PC-3 (cell line): ENCODE measurements around the gene PDE11A. TPM values are rescaled to one million over a fixed set of nuclear protein-coding genes. Genes with fewer than 3 reads are reported as not detected.

ENCODE experiments used
- ATAC-seq: fragments of 200-7000 bp; cut with Tn5 transposase; 2 replicates; pipeline ENCODE4 v1.9.1; 2020; ENCODE audit warnings: mild to moderate bottlenecking, moderate library complexity
- BruUV-seq: library from RNA; stranded (reverse); fragments of 400-500 nt; replicated peaks from 2 replicates; lab custom pipeline; 2021; lab: Mats Ljungman, UMichigan
- CTCF ChIA-PET: fragments of 300-600 bp; sonication (Branson Sonifier 250); formaldehyde crosslinking; loops from one replicate; lab custom pipeline; 2022; ENCODE audit warnings: antibody characterized with exemption; lab: Charles Lee
- POLR2A ChIA-PET: fragments of 300-600 bp; sonication (Branson Sonifier 250); formaldehyde crosslinking; loops from one replicate; lab custom pipeline; 2022; ENCODE audit warnings: antibody characterized with exemption; ENCODE audit not compliant: unreplicated experiment; lab: Charles Lee
- DNase-seq: peaks from one replicate; pipeline ENCODE4 v3.0.0-alpha.2; 2015
- H2AFZ ChIP-seq: fragments of 300-600 bp; sonication (generic); 2 replicates; pipeline ENCODE4 v1.6.0; 2016; ENCODE audit warnings: antibody characterized with exemption, low read length
- H3F3A ChIP-seq: fragments of 300-600 bp; sonication (generic); one replicate; pipeline ENCODE4 v1.6.0; 2017; ENCODE audit warnings: antibody characterized with exemption, low read length, control low read depth, mild to moderate bottlenecking; ENCODE audit not compliant: unreplicated experiment
- H3K27ac ChIP-seq: fragments of 300-600 bp; sonication (generic); 2 replicates; pipeline ENCODE4 v1.5.1; 2016; ENCODE audit warnings: mild to moderate bottlenecking, low read length
- H3K27me3 ChIP-seq: fragments of 300-600 bp; sonication (generic); 2 replicates; pipeline ENCODE4 v1.6.1; 2016; ENCODE audit warnings: low read length, mixed read lengths
- H3K36me3 ChIP-seq: fragments of 300-600 bp; sonication (generic); 2 replicates; pipeline ENCODE4 v1.6.1; 2016; ENCODE audit warnings: low read depth, mixed run types, low read length, mixed read lengths
- H3K4me1 ChIP-seq: fragments of 300-600 bp; sonication (generic); 2 replicates; pipeline ENCODE4 v1.5.1; 2016; ENCODE audit warnings: low read length; ENCODE audit not compliant: insufficient read depth
- H3K4me2 ChIP-seq: fragments of 300-600 bp; sonication (generic); 2 replicates; pipeline ENCODE4 v1.6.0; 2016; ENCODE audit warnings: low read length
- H3K4me3 ChIP-seq: fragments of 300-600 bp; sonication (generic); 2 replicates; pipeline ENCODE4 v1.5.1; 2016; ENCODE audit warnings: mild to moderate bottlenecking, low read length, mixed read lengths
- H3K79me2 ChIP-seq: fragments of 300-600 bp; sonication (generic); 2 replicates; pipeline ENCODE4 v1.6.1; 2017; ENCODE audit warnings: low read length, mixed read lengths
- H3K9ac ChIP-seq: fragments of 300-600 bp; sonication (generic); 2 replicates; pipeline ENCODE4 v1.6.0; 2016; ENCODE audit warnings: mild to moderate bottlenecking, low read length
- H3K9me2 ChIP-seq: fragments of 300-600 bp; sonication (generic); replicated peaks from 2 replicates; pipeline ENCODE4 v1.6.1; 2016; ENCODE audit warnings: mixed run types, low read length, mixed read lengths
- H3K9me3 ChIP-seq: fragments of 300-600 bp; sonication (generic); 2 replicates; pipeline ENCODE4 v1.6.1; 2016; ENCODE audit warnings: low read length, mixed read lengths
- H4K20me1 ChIP-seq: fragments of 300-600 bp; sonication (generic); 2 replicates; pipeline ENCODE4 v1.6.1; 2016; ENCODE audit warnings: low read length, mixed read lengths
- EZH2 ChIP-seq: fragments of 300-600 bp; sonication (generic); IDR thresholded peaks from one replicate; pipeline ENCODE4 v1.6.1; 2017; ENCODE audit warnings: antibody characterized with exemption, mild to moderate bottlenecking, low read length; ENCODE audit not compliant: unreplicated experiment
- EZH2phosphoT487 ChIP-seq: fragments of 300-600 bp; sonication (generic); IDR thresholded peaks from 2 replicates; pipeline ENCODE4 v1.6.1; 2018; ENCODE audit warnings: mild to moderate bottlenecking, antibody characterized with exemption, low read length, borderline replicate concordance
- intact Hi-C: fragments of 100-400 bp; cut with micrococcal nuclease; formaldehyde crosslinking; loops from 2 replicates; pipeline ENCODE4 v1.9.0; 2023
- total RNA-seq: library from RNA; depleted of rRNA; stranded (reverse); fragments of >200 nt; gene quantifications from 2 replicates; pipeline ENCODE4 v1.2.3, GENCODE V29; 2014
- TF ChIP-seq, protein P1 (sequence below): fragments of 300-600 bp; sonication (generic); conservative IDR thresholded peaks from 2 replicates; pipeline ENCODE4 v1.5.1; 2017; ENCODE audit warnings: antibody characterized with exemption, low read depth, mild to moderate bottlenecking, low read length

The PDE11A gene
- total RNA-seq, 1 experiment from 2014 or later = 0.15 TPM

- Histone ChIP-seq H3K4me2 (no peak overlapping the region), H3K9me2 (no peaks in the 10 kb centered on the region), H3K9me3 (no peaks in the 10 kb centered on the region), H2AFZ (no peak overlapping the region), H3K27me3 (peaks cover 52% of the 10 kb centered on the region), H3K4me3 (no peak overlapping the region), H3K36me3 (no peaks in the 10 kb centered on the region), H3F3A (no peaks in the 10 kb centered on the region), H4K20me1 (no peaks in the 10 kb centered on the region), H3K79me2 (no peaks in the 10 kb centered on the region), H3K27ac (no peak overlapping the region), H3K4me1 (no peaks in the 10 kb centered on the region), H3K9ac (no peak overlapping the region)
- intact Hi-C loops = no loop called here
- ATAC-seq (no peak), DNase-seq (no peak)
- BruUV-seq = no TSS peak
- CTCF ChIA-PET = no interaction called here
- POLR2A ChIA-PET = no interaction called here
- TF ChIP-seq EZH2phosphoT487 = no peak
- no peak for TF ChIP-seq EZH2
- TF ChIP-seq, protein P1, sequence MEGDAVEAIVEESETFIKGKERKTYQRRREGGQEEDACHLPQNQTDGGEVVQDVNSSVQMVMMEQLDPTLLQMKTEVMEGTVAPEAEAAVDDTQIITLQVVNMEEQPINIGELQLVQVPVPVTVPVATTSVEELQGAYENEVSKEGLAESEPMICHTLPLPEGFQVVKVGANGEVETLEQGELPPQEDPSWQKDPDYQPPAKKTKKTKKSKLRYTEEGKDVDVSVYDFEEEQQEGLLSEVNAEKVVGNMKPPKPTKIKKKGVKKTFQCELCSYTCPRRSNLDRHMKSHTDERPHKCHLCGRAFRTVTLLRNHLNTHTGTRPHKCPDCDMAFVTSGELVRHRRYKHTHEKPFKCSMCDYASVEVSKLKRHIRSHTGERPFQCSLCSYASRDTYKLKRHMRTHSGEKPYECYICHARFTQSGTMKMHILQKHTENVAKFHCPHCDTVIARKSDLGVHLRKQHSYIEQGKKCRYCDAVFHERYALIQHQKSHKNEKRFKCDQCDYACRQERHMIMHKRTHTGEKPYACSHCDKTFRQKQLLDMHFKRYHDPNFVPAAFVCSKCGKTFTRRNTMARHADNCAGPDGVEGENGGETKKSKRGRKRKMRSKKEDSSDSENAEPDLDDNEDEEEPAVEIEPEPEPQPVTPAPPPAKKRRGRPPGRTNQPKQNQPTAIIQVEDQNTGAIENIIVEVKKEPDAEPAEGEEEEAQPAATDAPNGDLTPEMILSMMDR = no peak
Measured at GRCh38 chr2:177826897-177827296, 245.7 kb downstream of the PDE11A start.

DNA sequence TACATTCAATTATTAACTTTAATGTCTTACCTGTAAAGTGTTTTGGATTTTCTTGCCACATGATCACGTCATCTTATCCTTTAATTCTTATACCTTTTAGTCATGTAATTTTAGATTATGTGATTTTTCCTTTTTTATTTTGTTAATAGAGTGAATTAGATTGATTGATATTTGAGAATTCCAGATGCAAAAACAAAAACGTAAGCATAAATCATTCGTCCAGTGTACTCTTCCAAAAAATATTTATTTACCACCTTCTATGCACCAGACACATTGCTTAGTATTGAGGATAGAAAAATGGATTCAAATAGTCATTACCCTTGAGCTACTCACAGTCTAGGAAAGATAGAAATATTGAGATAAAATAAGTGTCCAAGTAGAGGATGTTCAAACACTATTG is 249.6 kb downstream of the PDE11A start:
- Histone ChIP-seq H3K27me3 (peaks cover 49% of the 10 kb centered on the region), H2AFZ (no peak overlapping the region), H3K36me3 (no peaks in the 10 kb centered on the region), H3K79me2 (no peaks in the 10 kb centered on the region), H3K4me2 (no peak overlapping the region), H3K4me3 (no peak overlapping the region), H3K9me2 (no peaks in the 10 kb centered on the region), H4K20me1 (no peaks in the 10 kb centered on the region), H3K9me3 (no peaks in the 10 kb centered on the region), H3F3A (no peaks in the 10 kb centered on the region), H3K27ac (no peak overlapping the region), H3K4me1 (no peaks in the 10 kb centered on the region), H3K9ac (no peak overlapping the region)
- ChIA-PET CTCF (no interaction called here), POLR2A (no interaction called here)
- BruUV-seq = no TSS peak
- intact Hi-C loops = no loop called here
- ATAC-seq (no peak), DNase-seq (no peak)
- TF ChIP-seq EZH2phosphoT487 = no peak
- TF ChIP-seq EZH2 = no peak
- TF ChIP-seq, protein P1 = no peak

GRCh38 chr2:177818412-177818811 is 254.2 kb downstream of the PDE11A start:
- DNase-seq (no peak), ATAC-seq (no peak)
- Histone ChIP-seq H3K4me2 (no peak overlapping the region), H3K4me1 (no peaks in the 10 kb centered on the region), H3K9me3 (no peaks in the 10 kb centered on the region), H4K20me1 (no peaks in the 10 kb centered on the region), H3K4me3 (no peak overlapping the region), H3K79me2 (no peaks in the 10 kb centered on the region), H2AFZ (no peak overlapping the region), H3K27ac (no peak overlapping the region), H3F3A (no peaks in the 10 kb centered on the region), H3K36me3 (no peaks in the 10 kb centered on the region), H3K9me2 (no peaks in the 10 kb centered on the region), H3K9ac (no peak overlapping the region), H3K27me3 (peaks cover 11% of the 10 kb centered on the region)
- BruUV-seq = no TSS peak
- TF ChIP-seq, protein P1 = no peak
- TF ChIP-seq EZH2phosphoT487 (no peak), EZH2 (no peak)
- intact Hi-C loops = no loop called here
- ChIA-PET POLR2A (no interaction called here), CTCF (no interaction called here)
